MM.1S (cell line): Measurements from ENCODE around the gene SNX24.
"Not testable (repeated sequence)": the region's sequence is repeated elsewhere in the genome, so short reads cannot be mapped to it uniquely, and the experiment has no call there.

ENCODE experiments used
- EZH2 ChIP-seq: fragments of 300-600 bp; sonication (generic); optimal IDR thresholded peaks from 2 replicates; pipeline ENCODE3; 2017; ENCODE audit warnings: low read depth, mild to moderate bottlenecking, antibody characterized with exemption, low read length, mixed read lengths
- EZH2phosphoT487 ChIP-seq: fragments of 300-600 bp; sonication (generic); IDR thresholded peaks from 2 replicates; pipeline ENCODE4 v1.6.1; 2018; ENCODE audit warnings: antibody characterized with exemption, low read length
- TF ChIP-seq, protein P1 (sequence below): fragments of 300-600 bp; sonication (generic); IDR thresholded peaks from 2 replicates; pipeline ENCODE4 v1.5.1; 2016; ENCODE audit warnings: antibody characterized with exemption, low read length, mixed read lengths

DNA sequence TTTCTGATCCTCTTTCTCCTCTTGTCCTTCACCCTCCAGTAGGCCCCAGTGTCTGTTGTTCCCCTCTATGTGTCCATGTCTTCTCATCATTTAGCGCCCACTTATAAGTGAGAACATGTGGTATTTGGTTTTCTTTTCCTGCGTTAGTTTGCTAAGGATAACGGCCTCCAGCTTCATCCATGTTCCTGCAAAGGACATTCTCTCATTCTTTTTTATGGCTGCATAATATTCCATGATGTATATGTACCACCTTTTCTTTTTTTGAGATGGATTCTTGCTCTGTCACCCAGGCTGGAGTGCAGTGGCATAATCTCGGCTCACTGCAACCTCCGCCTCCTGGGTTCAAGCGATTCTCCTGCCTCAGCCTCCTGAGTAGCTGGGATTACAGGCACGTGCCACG lies 12.1 kb downstream of the SNX24 start:
- TF ChIP-seq, protein P1, sequence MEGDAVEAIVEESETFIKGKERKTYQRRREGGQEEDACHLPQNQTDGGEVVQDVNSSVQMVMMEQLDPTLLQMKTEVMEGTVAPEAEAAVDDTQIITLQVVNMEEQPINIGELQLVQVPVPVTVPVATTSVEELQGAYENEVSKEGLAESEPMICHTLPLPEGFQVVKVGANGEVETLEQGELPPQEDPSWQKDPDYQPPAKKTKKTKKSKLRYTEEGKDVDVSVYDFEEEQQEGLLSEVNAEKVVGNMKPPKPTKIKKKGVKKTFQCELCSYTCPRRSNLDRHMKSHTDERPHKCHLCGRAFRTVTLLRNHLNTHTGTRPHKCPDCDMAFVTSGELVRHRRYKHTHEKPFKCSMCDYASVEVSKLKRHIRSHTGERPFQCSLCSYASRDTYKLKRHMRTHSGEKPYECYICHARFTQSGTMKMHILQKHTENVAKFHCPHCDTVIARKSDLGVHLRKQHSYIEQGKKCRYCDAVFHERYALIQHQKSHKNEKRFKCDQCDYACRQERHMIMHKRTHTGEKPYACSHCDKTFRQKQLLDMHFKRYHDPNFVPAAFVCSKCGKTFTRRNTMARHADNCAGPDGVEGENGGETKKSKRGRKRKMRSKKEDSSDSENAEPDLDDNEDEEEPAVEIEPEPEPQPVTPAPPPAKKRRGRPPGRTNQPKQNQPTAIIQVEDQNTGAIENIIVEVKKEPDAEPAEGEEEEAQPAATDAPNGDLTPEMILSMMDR: not testable (repeated sequence)
- not testable (repeated sequence) for TF ChIP-seq EZH2, EZH2phosphoT487
